Daoy (cell line): ENCODE measurements around the gene TICAM2. TPM values are rescaled to one million over a fixed set of nuclear protein-coding genes. Genes with fewer than 3 reads are reported as not detected.
"Not testable (repeated sequence)": the region's sequence is repeated elsewhere in the genome, so short reads cannot be mapped to it uniquely, and the experiment has no call there.

Experiments used
- DNase-seq: peaks from one replicate; pipeline ENCODE4 v3.0.0-alpha.2; 2015; ENCODE audit warnings: low read depth
- total RNA-seq: library from RNA; depleted of rRNA; stranded (reverse); fragments of >200 nt; shearing (Covaris generic); gene quantifications from 2 replicates; pipeline ENCODE4 v1.2.3, GENCODE V29; 2014; rRNA removed

TICAM2 gene
- 0.30 and 0.40 TPM in 2 replicates for total RNA-seq

GRCh38 chr5:115601701-115602590 is at the start of gene TICAM2:
Gene TICAM2 (minus strand): TSS chr5:115602479. CDS start chr5:115581256, 21,223 bp downstream.
- DNase-seq = peak; percentile 63

GRCh38 chr5:115649541-115649940 is 47.3 kb upstream of the TICAM2 start:
- no peak for DNase-seq

GRCh38 chr5:115648056-115648455 is 45.8 kb upstream of the TICAM2 start:
- DNase-seq = no peak

GRCh38 chr5:115645386-115645785 is 43.1 kb upstream of the TICAM2 start:
- not testable (repeated sequence) for DNase-seq

- no peak for DNase-seq
These were observed 41.8 kb upstream of the TICAM2 start for GRCh38 chr5:115644046-115644445.

GRCh38 chr5:115641948-115642347 is 39.7 kb upstream of the TICAM2 start:
- DNase-seq = no peak

GRCh38 chr5:115640274-115640673 is 38.0 kb upstream of the TICAM2 start:
- DNase-seq = no peak

- DNase-seq = no peak
These were observed 37.1 kb upstream of the TICAM2 start for GRCh38 chr5:115639377-115639776.

GRCh38 chr5:115637507-115637906 is 35.2 kb upstream of the TICAM2 start:
- no peak for DNase-seq

GRCh38 chr5:115636008-115636407 is 33.7 kb upstream of the TICAM2 start:
- no peak for DNase-seq

GRCh38 chr5:115634343-115635132 is 32.3 kb upstream of the TICAM2 start:
- peak; percentile 87 for DNase-seq

- no peak for DNase-seq
These were observed 27.6 kb upstream of the TICAM2 start for GRCh38 chr5:115629903-115630302.

GRCh38 chr5:115627295-115627865 is 25.1 kb upstream of the TICAM2 start:
- DNase-seq = peak; percentile 20

- DNase-seq = no peak
These were observed 24.2 kb upstream of the TICAM2 start for GRCh38 chr5:115626445-115626823.

GRCh38 chr5:115625579-115626444 is 23.5 kb upstream of the TICAM2 start, which contains the start of gene TMED7:
Gene TMED7 (minus strand): TSS chr5:115626036. CDS start chr5:115625792, 244 bp downstream.
- peak; percentile 100 for DNase-seq

GRCh38 chr5:115624994-115625393 is 22.7 kb upstream of the TICAM2 start:
- no peak for DNase-seq

GRCh38 chr5:115623658-115624057 is 21.4 kb upstream of the TICAM2 start:
- no peak for DNase-seq

- DNase-seq = no peak
These were observed 19.2 kb upstream of the TICAM2 start for GRCh38 chr5:115621365-115621900.

GRCh38 chr5:115616892-115617291 is 14.6 kb upstream of the TICAM2 start:
- no peak for DNase-seq

- no peak for DNase-seq
These were observed 14.2 kb upstream of the TICAM2 start for GRCh38 chr5:115616472-115616871.

- DNase-seq = no peak
These were observed 9.6 kb upstream of the TICAM2 start for GRCh38 chr5:115611873-115612272.
